NCI-H748 (cell line): ENCODE data around the gene JAKMIP2.

Experiments
- DNase-seq: peaks from one replicate; lab custom pipeline; 2025; ENCODE audit not compliant: unreplicated experiment; lab: John Stamatoyannopoulos, UW

The JAKMIP2 gene

GRCh38 chr5:147748590-147748989, 33.9 kb downstream of the JAKMIP2 start:
- DNase-seq = peak; percentile 90

- no peak for DNase-seq
Measured at GRCh38 chr5:147746986-147747385, 35.5 kb downstream of the JAKMIP2 start.

- peak; percentile 92 for DNase-seq
Measured at GRCh38 chr5:147743678-147744374, 38.7 kb downstream of the JAKMIP2 start.

- no peak for DNase-seq
Measured at GRCh38 chr5:147743012-147743411, 39.5 kb downstream of the JAKMIP2 start.

GRCh38 chr5:147742151-147742550, 40.4 kb downstream of the JAKMIP2 start:
- no peak for DNase-seq

GRCh38 chr5:147740864-147741263, 41.7 kb downstream of the JAKMIP2 start:
- no peak for DNase-seq

GRCh38 chr5:147737921-147738320, 44.6 kb downstream of the JAKMIP2 start:
- peak; percentile 55 for DNase-seq

GRCh38 chr5:147735621-147736125, 46.9 kb downstream of the JAKMIP2 start:
- DNase-seq = no peak

- DNase-seq = peak; percentile 55
Measured at GRCh38 chr5:147734894-147735293, 47.6 kb downstream of the JAKMIP2 start.

GRCh38 chr5:147733075-147733474, 49.5 kb downstream of the JAKMIP2 start:
- no peak for DNase-seq

GRCh38 chr5:147732291-147732883, 50.1 kb downstream of the JAKMIP2 start:
- no peak for DNase-seq

- DNase-seq = no peak
Measured at GRCh38 chr5:147731431-147732290, 50.9 kb downstream of the JAKMIP2 start.

- no peak for DNase-seq
Measured at GRCh38 chr5:147727200-147727599, 55.3 kb downstream of the JAKMIP2 start.

- DNase-seq = peak; percentile 68
Measured at GRCh38 chr5:147721191-147721960, 61.2 kb downstream of the JAKMIP2 start.

GRCh38 chr5:147713550-147714295, 68.8 kb downstream of the JAKMIP2 start:
- no peak for DNase-seq

GRCh38 chr5:147712598-147712997, 69.9 kb downstream of the JAKMIP2 start:
- DNase-seq = no peak

GRCh38 chr5:147712019-147712418, 70.5 kb downstream of the JAKMIP2 start:
- DNase-seq = no peak

GRCh38 chr5:147711019-147711418, 71.5 kb downstream of the JAKMIP2 start:
- no peak for DNase-seq

- DNase-seq = no peak
Measured at GRCh38 chr5:147708708-147709107, 73.8 kb downstream of the JAKMIP2 start.

- DNase-seq = no peak
Measured at GRCh38 chr5:147704544-147704943, 78.0 kb downstream of the JAKMIP2 start.
